DND-41 (cell line): ENCODE results near the gene TPI1.

ENCODE experiments used
- ATAC-seq: fragments of 200-7000 bp; cut with Tn5 transposase; 3 replicates; pipeline ENCODE4 v1.9.1; 2021; ENCODE audit warnings: low read depth; ENCODE audit not compliant: insufficient read depth
- DNase-seq: peaks from one replicate; pipeline ENCODE4 v3.0.0-alpha.2; 2020
- H2AFZ ChIP-seq: 2 replicates; pipeline ENCODE4 v1.6.0; 2012; ENCODE audit warnings: low read depth, low read length
- H3K27ac ChIP-seq: 2 replicates; pipeline ENCODE4 v1.5.1; 2012; ENCODE audit warnings: low read length, inconsistent platforms
- H3K27me3 ChIP-seq: fragments of 200-600 bp; sonication (generic); 2 replicates; pipeline ENCODE4 v1.6.0; 2012; ENCODE audit warnings: low read length, mild to moderate bottlenecking, inconsistent platforms; ENCODE audit not compliant: insufficient read depth, poor library complexity
- H3K36me3 ChIP-seq: 2 replicates; pipeline ENCODE4 v1.5.1; 2012; ENCODE audit warnings: low read length, inconsistent platforms; ENCODE audit not compliant: insufficient read depth
- H3K4me1 ChIP-seq: 2 replicates; pipeline ENCODE4 v1.5.1; 2012; ENCODE audit warnings: mild to moderate bottlenecking, low read length; ENCODE audit not compliant: insufficient read depth
- H3K4me2 ChIP-seq: 2 replicates; pipeline ENCODE4 v1.6.0; 2012; ENCODE audit warnings: mild to moderate bottlenecking, moderate library complexity, low read length, inconsistent platforms; ENCODE audit not compliant: insufficient read depth
- H3K4me3 ChIP-seq, 2 experiments: fragments of 200-600 bp in 1 of 2; shearing (Covaris generic) in 1 of 2; 2 replicates each; pipeline ENCODE4 v1.5.1; 2012 to 2016; ENCODE audit warnings: inconsistent platforms in 2 of 2, low read length in 2 of 2, mild to moderate bottlenecking in 2 of 2, low read depth in 1 of 2, moderate library complexity in 1 of 2
- H3K79me2 ChIP-seq: 2 replicates; pipeline ENCODE4 v1.6.0; 2012; ENCODE audit warnings: low read length, inconsistent platforms; ENCODE audit not compliant: insufficient read depth
- H3K9ac ChIP-seq: 2 replicates; pipeline ENCODE4 v1.6.0; 2012; ENCODE audit warnings: low read depth, mild to moderate bottlenecking, inconsistent platforms, low read length, moderate library complexity
- H3K9me3 ChIP-seq: 2 replicates; pipeline ENCODE4 v1.5.1; 2012; ENCODE audit warnings: low read length, moderate library complexity, mild to moderate bottlenecking, inconsistent platforms; ENCODE audit not compliant: insufficient read depth, severe bottlenecking
- H4K20me1 ChIP-seq: 2 replicates; pipeline ENCODE4 v1.6.0; 2012; ENCODE audit warnings: low read length; ENCODE audit not compliant: insufficient read depth
- EZH2 ChIP-seq: IDR thresholded peaks from 3 replicates; pipeline ENCODE4 v1.6.1; 2012; ENCODE audit warnings: borderline replicate concordance, low read depth, mild to moderate bottlenecking, moderate library complexity, low read length, inconsistent platforms; ENCODE audit not compliant: severe bottlenecking
- TF ChIP-seq, protein P1 (sequence below): IDR thresholded peaks from 2 replicates; pipeline ENCODE4 v1.5.1; 2012; ENCODE audit warnings: borderline replicate concordance, low read length, moderate library complexity, mild to moderate bottlenecking; ENCODE audit not compliant: poor library complexity, severe bottlenecking; ENCODE audit errors: extremely low read depth

TPI1 gene

DNA sequence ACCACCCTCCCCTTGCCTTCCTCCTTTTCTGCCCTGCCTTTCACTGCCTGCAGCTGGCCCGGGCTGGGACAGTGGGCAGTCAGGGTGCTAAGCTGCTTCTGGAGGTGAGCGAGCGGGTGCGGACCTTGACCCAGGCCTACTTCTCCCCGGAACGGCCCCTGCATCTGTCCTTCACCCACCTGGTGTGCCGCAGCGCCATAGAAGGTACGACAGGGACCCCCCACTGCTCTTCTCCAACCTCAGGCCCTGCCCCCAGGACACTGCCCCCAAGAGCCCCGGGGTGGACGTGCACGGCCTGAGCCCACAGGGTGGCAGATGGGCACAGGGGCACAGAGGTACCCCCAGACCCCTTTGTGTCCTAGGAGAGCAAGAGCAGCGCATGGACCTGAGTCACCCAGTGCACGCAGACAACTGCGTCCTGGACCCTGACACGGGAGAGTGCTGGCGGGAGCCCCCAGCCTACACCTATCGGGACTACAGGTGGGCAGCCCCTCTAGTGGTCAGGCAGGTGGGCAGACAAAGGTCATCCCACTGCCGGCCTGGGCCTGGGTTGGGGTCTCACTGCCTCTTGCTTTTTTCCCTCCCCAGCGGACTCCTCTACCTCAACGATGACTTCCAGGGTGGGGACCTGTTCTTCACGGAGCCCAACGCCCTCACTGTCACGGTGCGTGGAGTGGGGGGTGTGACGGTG, 29.8 kb upstream of the TPI1 start:
- H3K79me2 ChIP-seq = no peaks in the 10 kb centered on the region
- no peak overlapping the region for H2AFZ ChIP-seq
- no peaks in the 10 kb centered on the region for H3K4me1 ChIP-seq
- H4K20me1 ChIP-seq = no peaks in the 10 kb centered on the region
- DNase-seq = no peak
- no peak overlapping the region for H3K4me2 ChIP-seq
- H3K4me3 ChIP-seq = no peak overlapping the region
- H3K36me3 ChIP-seq = no peaks in the 10 kb centered on the region
- H3K27ac ChIP-seq = no peak overlapping the region
- H3K27me3 ChIP-seq = peaks cover 9% of the 10 kb centered on the region
- no peak for ATAC-seq
- TF ChIP-seq, protein P1, sequence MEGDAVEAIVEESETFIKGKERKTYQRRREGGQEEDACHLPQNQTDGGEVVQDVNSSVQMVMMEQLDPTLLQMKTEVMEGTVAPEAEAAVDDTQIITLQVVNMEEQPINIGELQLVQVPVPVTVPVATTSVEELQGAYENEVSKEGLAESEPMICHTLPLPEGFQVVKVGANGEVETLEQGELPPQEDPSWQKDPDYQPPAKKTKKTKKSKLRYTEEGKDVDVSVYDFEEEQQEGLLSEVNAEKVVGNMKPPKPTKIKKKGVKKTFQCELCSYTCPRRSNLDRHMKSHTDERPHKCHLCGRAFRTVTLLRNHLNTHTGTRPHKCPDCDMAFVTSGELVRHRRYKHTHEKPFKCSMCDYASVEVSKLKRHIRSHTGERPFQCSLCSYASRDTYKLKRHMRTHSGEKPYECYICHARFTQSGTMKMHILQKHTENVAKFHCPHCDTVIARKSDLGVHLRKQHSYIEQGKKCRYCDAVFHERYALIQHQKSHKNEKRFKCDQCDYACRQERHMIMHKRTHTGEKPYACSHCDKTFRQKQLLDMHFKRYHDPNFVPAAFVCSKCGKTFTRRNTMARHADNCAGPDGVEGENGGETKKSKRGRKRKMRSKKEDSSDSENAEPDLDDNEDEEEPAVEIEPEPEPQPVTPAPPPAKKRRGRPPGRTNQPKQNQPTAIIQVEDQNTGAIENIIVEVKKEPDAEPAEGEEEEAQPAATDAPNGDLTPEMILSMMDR = no peak
- TF ChIP-seq EZH2 = no peak
- no peak overlapping the region for H3K9ac ChIP-seq
- no peaks in the 10 kb centered on the region for H3K9me3 ChIP-seq

DNA sequence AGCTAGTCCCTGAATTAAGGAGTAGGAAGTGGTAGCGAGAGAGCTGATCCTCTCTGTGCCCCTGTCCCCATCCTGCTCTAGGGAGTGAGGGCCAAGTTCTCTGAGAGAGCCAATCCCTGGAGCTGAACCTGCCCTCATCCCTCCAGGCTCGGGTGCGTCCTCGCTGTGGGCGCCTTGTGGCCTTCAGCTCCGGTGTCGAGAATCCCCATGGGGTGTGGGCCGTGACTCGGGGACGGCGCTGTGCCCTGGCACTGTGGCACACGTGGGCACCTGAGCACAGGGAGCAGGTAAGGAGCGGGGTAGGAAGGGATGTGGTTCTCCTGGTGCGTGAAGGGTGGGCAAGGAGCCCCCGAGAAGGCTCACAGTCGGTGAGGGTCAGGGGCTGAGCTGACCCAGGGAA, 28.5 kb upstream of the TPI1 start:
- DNase-seq = no peak
- Histone ChIP-seq H3K27ac (no peak overlapping the region), H3K79me2 (no peaks in the 10 kb centered on the region), H3K4me1 (no peaks in the 10 kb centered on the region), H3K4me2 (no peak overlapping the region), H3K4me3 (no peak overlapping the region), H4K20me1 (no peaks in the 10 kb centered on the region), H3K36me3 (no peaks in the 10 kb centered on the region), H2AFZ (no peak overlapping the region), H3K27me3 (peaks cover 5% of the 10 kb centered on the region), H3K9ac (no peak overlapping the region), H3K9me3 (no peaks in the 10 kb centered on the region)
- no peak for ATAC-seq
- TF ChIP-seq, protein P1 = no peak

DNA sequence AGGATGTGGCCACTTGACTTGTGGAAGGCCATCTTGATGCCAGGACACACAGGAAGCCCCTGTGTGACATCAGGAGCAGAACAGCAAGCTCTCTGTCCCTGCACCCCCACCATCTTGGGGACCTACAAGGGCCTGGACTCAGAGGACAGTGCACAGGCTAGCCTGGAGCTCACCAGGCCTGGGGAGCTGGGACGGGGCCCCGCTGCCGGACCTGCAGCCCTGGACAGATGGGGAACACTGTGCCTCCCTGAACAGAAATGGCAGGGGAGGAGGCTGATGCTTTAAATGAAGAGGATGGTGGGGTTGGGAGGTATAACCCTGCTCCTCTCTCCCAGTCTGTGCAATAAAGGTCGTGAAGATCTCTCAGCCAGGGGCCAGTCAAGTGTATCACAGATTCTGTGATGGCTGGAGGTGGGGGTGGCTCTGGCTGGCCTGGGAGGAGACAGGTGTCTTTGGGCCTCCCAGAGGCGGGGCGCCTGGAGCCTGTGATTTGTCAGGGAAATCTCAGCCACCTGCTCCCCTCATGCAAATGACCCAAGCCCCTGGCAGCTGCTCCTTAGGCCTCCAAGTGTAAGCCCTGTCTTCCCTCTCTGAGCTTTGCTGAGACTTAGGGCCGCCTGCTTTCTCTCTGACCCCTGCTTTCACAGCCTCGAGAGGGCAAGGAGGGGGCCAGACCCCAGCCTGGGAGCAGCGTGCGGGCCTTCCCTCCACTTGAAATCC, 27.7 kb upstream of the TPI1 start:
- ATAC-seq (no peak), DNase-seq (no peak)
- peaks cover 4% of the 10 kb centered on the region for H3K27me3 ChIP-seq
- TF ChIP-seq EZH2 = no peak
- TF ChIP-seq, protein P1 = no peak
- no peaks in the 10 kb centered on the region for H3K9me3 ChIP-seq
- no peak overlapping the region for H2AFZ ChIP-seq
- H3K4me2 ChIP-seq = no peak overlapping the region
- no peak overlapping the region for H3K9ac ChIP-seq
- no peaks in the 10 kb centered on the region for H3K4me1 ChIP-seq
- no peaks in the 10 kb centered on the region for H3K79me2 ChIP-seq
- H4K20me1 ChIP-seq = no peaks in the 10 kb centered on the region
- H3K4me3 ChIP-seq = no peak overlapping the region
- H3K36me3 ChIP-seq = no peaks in the 10 kb centered on the region
- no peak overlapping the region for H3K27ac ChIP-seq
